Measurements from ENCODE around the gene ZZZ3. TPM values are rescaled to one million over a fixed set of nuclear protein-coding genes. Genes with fewer than 3 reads are reported as not detected.

The ZZZ3 gene
- total RNA-seq, 1 donor from 2014 or later: 41.1 TPM

DNA sequence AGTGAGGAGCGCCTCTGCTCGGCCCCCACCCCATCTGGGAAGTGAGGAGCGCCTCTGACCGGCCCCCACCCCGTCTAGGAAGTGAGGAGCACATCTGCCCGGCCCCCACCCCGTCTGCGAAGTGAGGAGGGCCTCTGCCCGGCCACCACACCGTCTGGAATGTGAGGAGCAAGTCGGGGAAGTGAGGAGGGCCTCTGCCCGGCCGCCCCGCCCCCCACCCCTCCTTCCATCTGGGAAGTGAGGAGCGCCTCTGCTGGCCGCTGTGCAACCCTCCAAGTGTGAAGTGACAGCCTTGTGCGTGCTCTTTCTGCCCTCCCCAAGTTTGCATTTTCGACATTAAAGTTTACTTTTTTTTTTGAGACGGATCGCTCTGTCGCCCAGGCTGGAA is 5.1 kb upstream of the ZZZ3 start:
- H3K27ac Mint-ChIP-seq (ENCODE audit: unreplicated experiment): peak overlapping the region; percentile 27
- peaks cover 21% of the 10 kb centered on the region for H3K4me1 Mint-ChIP-seq (ENCODE audit: low read depth)
- DNase-seq (ENCODE audit: low spot score): no peak
- H3K27me3 Mint-ChIP-seq (ENCODE audit: low read depth): no peaks in the 10 kb centered on the region
- peaks cover 9% of the 10 kb centered on the region for H3K36me3 Mint-ChIP-seq (ENCODE audit: low read depth)
- H3K9me3 Mint-ChIP-seq (ENCODE audit: low read depth): no peaks in the 10 kb centered on the region
- peak overlapping the region; percentile 49 for H3K4me3 Mint-ChIP-seq (ENCODE audit: unreplicated experiment)
- TF ChIP-seq, protein P1, sequence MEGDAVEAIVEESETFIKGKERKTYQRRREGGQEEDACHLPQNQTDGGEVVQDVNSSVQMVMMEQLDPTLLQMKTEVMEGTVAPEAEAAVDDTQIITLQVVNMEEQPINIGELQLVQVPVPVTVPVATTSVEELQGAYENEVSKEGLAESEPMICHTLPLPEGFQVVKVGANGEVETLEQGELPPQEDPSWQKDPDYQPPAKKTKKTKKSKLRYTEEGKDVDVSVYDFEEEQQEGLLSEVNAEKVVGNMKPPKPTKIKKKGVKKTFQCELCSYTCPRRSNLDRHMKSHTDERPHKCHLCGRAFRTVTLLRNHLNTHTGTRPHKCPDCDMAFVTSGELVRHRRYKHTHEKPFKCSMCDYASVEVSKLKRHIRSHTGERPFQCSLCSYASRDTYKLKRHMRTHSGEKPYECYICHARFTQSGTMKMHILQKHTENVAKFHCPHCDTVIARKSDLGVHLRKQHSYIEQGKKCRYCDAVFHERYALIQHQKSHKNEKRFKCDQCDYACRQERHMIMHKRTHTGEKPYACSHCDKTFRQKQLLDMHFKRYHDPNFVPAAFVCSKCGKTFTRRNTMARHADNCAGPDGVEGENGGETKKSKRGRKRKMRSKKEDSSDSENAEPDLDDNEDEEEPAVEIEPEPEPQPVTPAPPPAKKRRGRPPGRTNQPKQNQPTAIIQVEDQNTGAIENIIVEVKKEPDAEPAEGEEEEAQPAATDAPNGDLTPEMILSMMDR (IDR thresholded peaks at IDR 0.05): peak; percentile 46

DNA sequence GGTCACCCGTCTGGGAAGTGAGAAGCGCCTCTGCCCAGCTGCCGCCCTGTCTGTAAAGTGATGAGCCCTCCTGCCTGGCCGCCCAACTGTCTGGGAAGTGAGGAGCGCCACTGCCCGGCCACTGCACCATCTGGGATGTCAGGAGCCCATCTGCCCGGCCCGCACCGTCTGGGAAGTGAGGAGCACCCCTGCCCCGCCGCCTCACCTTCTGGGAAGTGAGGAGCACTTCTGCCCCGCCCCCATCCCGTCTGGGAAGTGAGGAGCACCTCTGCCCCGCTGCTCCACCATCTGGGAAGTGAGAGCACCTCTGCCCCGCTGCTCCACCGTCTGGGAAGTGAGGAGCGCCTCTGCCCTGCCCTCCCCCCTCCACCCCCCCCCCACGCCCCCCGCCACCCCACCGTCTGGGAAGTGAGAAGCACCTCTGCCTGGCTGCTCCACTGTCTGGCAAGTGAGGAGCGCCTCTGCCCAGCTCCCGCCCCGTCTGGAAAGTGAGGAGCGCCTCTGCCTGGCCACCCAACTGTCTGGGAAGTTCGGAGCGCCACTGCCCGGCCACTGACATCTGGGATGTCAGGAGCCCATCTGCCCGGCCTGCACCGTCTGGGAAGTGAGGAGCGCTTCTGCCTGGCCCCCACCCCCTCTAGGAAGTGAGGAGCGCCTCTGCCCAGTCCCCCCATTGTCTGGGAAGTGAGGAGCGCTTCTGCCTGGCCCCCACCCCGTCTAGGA is 4.5 kb upstream of the ZZZ3 start:
- TF ChIP-seq, protein P1 (IDR thresholded peaks at IDR 0.05): no peak
- DNase-seq (ENCODE audit: low spot score): peak; percentile 83
- Mint-ChIP-seq H3K9me3 (ENCODE audit: low read depth) (no peaks in the 10 kb centered on the region), H3K36me3 (ENCODE audit: low read depth) (peaks cover 7% of the 10 kb centered on the region), H3K27me3 (ENCODE audit: low read depth) (no peaks in the 10 kb centered on the region), H3K4me3 (ENCODE audit: unreplicated experiment) (no peak overlapping the region), H3K4me1 (ENCODE audit: low read depth) (peaks cover 23% of the 10 kb centered on the region), H3K27ac (ENCODE audit: unreplicated experiment) (no peak overlapping the region)

DNA sequence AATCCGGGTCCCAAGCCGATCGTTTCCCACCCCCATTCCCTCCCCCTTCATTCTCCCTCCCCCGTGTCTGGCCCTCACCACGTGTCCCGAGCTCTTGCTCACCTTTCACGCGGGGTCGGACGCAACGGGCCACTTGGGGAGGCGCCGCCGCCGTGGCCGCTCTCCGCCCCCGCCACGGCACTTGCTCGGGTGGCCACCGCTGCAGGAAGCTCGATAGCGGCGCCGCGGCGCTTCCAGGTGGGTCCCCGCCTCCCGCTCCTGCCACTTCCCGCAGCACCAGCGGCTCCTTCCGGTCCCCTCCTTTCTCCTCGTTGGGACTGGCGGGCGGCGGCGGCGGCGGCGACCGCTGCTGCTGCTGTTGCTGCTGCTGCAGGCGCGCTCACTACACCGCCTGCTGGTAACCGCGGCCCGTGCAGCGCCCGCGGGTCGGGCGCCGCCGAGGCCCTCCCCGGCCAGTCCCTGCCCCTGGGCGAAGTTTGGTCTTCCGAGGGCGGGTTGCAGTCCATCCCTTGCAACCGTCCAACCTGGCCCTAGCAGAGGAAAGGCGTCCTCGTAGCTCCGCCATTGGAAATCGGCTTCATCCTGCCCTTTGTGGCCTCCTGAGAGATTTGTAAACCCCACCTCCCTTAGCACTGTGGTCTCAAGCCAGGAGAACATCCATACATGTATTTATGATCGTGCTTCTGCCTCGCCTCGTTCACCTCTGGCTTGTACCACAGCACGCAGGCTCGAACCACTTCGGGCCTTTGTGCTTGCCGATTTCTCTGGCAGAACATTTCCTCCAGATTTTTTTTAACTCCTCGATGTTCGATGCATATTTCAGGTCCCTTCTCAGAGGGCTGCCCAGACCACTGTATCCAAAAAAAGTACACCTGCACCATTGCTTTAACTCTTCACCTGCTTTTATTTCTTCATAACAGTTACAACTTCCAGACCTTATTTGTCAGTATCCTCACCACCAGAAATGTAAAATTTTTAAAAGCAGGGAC is 996 bp upstream of the ZZZ3 start:
- TF ChIP-seq, protein P1 (IDR thresholded peaks at IDR 0.05): peak; percentile 94
- H3K27ac Mint-ChIP-seq (ENCODE audit: unreplicated experiment): peak overlapping the region; percentile 99
- peak; percentile 99 for DNase-seq (ENCODE audit: low spot score)

DNA sequence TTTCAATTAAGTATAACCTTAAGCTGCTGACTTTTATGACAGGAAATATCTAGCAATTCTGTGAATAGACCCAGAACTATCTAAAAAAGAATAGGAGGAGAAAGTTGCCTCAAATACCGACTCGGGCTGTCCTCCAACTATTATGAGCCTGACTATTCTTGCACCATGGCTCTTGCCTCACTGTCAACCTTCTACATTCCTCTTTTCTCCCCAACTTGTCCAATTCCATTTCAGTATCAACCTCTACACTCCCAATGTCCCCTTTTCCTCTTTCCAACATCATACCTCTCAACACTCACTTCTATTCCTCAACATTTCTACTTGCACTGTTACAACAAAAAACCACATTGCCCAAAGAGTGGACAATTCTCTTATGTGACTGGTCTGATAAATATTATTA is 2.3 kb downstream of the ZZZ3 start:
- TF ChIP-seq, protein P1 (IDR thresholded peaks at IDR 0.05): no peak
- Mint-ChIP-seq H3K4me3 (ENCODE audit: unreplicated experiment) (no peak overlapping the region), H3K27ac (ENCODE audit: unreplicated experiment) (no peak overlapping the region), H3K36me3 (ENCODE audit: low read depth) (peaks cover 1% of the 10 kb centered on the region), H3K27me3 (ENCODE audit: low read depth) (no peaks in the 10 kb centered on the region), H3K9me3 (ENCODE audit: low read depth) (no peaks in the 10 kb centered on the region), H3K4me1 (ENCODE audit: low read depth) (peaks cover 54% of the 10 kb centered on the region)
- DNase-seq (ENCODE audit: low spot score): no peak

More for the DNA sequence above, 996 bp upstream of the ZZZ3 start:
- Mint-ChIP-seq H3K36me3 (ENCODE audit: low read depth) (no peaks in the 10 kb centered on the region), H3K27me3 (ENCODE audit: low read depth) (no peaks in the 10 kb centered on the region), H3K9me3 (ENCODE audit: low read depth) (no peaks in the 10 kb centered on the region), H3K4me3 (ENCODE audit: unreplicated experiment) (peak overlapping the region; percentile 85), H3K4me1 (ENCODE audit: low read depth) (peaks cover 45% of the 10 kb centered on the region)

Measured in chondrocyte (in vitro differentiated cells).